GM18502 (cell line): ENCODE results near the gene PXT1.
"Not testable (repeated sequence)": the region's sequence is repeated elsewhere in the genome, so short reads cannot be mapped to it uniquely, and the experiment has no call there.

Experiments
- ATAC-seq: cut with Tn5 transposase; IDR thresholded peaks from one replicate; pipeline ENCODE4 v1.9.1; 2021; ENCODE audit warnings: mild to moderate bottlenecking; ENCODE audit not compliant: unreplicated experiment, poor library complexity

The PXT1 gene, protein sequence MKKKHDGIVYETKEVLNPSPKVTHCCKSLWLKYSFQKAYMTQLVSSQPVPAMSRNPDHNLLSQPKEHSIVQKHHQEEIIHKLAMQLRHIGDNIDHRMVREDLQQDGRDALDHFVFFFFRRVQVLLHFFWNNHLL

DNA sequence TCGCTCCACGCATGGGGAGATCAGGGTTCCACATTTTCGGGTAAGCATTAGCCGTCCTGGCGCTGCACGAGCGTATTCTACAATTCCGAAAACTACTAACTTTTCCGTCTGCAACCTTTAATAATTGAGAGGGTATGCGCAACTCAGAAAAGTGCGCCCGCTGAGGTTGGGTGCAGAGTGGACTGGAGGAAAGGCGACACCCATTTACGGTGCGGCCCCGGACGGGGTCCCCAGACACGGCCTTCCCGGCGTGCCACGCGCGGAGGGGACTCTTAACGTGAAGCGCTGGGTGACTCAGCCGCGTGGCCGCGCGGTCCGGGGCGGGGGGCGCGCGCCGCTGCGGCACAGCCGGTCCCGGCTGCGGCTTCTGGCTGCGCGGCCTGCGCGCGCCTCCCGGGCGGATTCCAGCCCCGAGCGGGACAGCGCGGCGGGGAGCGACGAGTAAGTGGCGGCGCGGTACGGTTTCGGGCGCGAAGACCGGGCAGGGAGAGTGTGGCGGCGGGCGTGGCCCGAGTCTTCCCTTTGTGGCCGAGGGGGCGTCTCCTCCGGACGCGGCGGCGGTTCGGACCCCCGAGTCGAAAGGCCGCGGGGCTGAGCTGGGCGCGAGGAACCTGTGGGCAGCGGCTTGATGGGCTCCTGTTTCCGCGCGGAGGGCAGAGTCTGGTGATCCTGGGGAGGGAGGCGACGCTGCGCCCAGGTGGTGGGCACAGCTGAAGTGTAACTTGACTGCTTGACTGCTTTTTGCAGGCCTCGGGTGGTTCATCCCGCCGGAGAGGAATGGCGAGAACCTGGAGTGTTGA lies at the start of gene PXT1, which contains the start of gene KCTD20:
PXT1 (minus strand) TSS at position 184 of the 800 bp plus-strand sequence. CDS start 16,772 bp downstream, outside the sequence.
KCTD20 (plus strand) TSS at position 330 of the 800 bp plus-strand sequence. CDS start 27,098 bp downstream, outside the sequence.
- ATAC-seq = peak; percentile 70

DNA sequence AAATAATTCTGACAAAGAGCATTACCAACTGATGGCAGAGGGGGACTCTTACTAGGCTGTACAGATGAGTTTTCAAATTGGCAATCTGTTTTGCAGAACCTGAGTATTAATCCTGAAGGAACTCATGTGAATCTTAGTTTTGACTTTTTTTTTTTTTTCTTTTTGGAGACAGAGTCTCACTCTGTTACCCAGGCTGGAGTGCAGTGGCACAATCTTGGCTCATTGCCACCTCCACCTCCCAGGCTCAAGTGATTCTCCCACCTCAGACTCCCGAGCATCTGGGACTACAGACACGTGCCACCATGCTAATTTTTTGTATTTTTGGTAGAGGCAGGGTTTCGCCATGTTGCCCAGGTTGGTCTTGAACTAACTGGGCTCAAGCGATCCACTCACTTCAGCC lies 49.4 kb upstream of the PXT1 start:
- no peak for ATAC-seq

DNA sequence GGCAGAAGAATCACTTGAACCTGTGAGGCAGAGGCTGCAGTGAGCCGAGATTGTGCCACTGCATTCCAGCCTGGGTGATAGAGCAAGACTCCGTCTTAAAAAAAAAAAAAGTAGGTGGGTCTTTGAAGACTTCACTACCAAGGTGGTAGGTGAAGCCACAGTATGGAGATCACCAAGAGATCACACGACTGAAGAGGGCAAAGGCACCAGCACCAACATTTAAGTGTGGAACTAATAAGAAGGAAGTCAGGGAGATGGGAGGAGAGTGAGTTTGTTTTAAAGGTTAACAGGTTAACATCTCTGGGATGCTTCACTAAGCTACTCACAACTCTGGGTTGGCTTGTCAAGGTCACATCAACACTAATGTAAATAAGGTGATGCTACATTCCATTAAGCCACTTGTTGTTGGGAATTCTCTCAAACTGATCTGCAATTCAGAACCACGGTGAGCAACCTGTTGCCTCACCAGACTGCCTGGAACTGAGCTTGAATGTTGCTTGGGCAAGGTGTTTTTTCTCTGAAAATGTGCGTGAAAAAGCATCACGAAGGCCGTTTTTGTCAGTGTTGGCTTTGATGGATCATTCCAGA lies 48.8 kb upstream of the PXT1 start:
- no peak for ATAC-seq

DNA sequence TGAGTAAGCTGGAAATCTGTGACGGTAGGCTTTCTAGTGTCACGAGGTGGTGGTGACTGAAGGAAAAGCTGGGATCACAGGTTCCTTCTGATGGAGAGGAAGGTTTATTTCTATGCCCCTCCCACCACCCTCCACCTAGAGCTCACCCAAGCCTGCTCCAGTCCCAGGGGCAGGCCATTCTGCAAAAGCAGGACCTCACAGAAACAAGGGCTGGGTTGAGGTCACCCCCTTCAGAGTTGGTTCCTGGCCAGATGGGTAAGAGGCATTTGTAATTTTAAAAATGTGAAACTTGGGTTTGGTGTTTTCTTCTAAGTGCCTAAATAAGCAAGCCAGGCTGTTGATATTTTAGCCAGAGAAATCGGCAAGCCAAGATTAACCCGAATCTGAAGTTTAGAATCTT lies 46.8 kb upstream of the PXT1 start:
- ATAC-seq = no peak

DNA sequence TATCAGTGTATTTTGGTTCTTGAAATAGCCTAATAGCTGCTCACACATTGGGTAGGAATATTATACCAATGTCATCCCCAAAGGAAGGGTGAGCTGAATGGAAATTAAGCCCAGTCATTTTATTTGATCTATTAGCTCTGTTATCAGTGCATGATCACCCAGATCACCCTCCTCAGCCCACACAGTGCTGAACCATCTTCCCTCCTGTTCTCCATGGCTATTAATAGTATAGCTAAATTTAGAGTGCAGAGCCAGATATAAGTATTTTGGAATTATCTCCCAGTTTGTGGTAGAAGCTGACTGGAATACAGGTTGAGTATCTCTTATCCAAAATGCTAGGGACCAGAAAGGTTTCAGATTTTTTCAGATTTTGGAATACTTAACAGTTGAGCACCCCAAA lies 45.6 kb upstream of the PXT1 start:
- ATAC-seq = no peak

DNA sequence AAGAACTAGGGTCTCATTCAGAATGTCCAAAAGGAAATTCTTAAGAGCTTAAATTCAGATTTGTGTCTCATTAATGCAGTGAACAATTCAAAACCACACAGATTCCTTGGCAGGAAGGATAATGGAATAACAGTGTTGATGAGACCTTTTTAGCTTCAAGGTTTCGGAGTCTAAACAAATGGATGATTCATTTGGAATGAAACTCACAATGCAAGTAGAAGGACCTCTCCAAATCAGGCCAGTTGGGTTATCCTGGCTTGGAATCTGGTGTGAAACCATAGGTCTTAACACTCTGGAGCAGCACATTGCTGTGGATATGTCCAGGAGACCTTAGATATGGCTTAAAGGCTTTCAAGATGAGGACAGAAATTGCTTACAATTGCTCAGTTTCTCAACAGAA lies 45.0 kb upstream of the PXT1 start:
- no peak for ATAC-seq

DNA sequence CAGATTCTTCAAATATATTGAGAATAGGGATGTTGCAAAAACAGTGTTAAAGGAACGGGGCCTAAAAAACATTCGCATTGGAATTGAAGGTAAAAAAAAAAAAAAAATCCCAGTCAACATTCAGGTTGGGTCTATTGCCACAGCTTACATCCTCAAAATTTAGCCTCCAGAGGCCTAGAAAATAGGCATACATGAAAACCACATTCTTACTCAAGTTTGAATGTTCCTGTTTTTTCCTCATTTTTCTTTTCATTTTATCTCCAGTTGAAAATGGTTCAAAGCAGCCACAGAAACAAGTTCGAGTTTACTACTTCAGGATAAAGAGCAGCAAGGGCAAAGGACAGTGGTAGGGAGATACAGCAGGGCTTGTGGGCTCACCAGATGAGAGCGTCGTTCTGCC lies 42.1 kb upstream of the PXT1 start:
- ATAC-seq = no peak

DNA sequence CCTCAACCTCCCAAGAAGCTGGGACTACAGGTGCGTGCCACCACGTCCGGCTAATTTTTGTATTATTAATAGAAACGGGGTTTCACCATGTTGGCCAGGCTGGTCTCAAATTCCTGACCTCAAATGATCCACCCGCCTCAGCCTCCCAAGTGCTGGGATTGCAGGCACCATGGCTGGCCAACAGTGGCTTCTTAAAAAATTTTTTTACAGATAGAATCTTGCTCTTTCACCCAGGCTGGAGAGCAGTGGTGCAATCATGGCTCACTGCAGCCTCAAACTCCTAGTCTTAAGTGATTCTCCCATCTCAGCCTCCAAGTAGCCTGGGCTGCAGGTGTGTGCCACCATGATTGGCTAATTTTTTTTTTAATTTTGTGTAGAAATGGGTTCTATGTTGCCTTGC lies 40.7 kb upstream of the PXT1 start:
- ATAC-seq = not testable (repeated sequence)

DNA sequence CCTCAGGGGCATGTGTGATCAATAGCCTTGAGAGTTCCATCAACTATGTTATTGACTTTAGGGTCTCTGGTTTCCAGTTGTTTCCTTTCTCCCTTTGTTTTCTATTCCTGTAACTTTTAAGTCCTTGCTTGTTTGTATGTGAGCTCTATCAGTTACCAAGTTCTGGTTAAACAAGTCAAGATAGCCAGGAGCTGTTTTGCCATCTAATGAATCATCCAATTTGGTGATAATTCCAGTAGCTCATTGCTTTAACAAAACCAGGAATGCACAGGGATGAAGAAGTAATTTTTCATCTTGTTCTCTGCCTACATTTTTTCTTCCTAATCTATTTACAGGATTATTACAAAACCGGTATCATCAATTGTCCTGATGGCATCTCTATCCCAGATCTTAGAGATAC lies 36.6 kb upstream of the PXT1 start:
- ATAC-seq = no peak

DNA sequence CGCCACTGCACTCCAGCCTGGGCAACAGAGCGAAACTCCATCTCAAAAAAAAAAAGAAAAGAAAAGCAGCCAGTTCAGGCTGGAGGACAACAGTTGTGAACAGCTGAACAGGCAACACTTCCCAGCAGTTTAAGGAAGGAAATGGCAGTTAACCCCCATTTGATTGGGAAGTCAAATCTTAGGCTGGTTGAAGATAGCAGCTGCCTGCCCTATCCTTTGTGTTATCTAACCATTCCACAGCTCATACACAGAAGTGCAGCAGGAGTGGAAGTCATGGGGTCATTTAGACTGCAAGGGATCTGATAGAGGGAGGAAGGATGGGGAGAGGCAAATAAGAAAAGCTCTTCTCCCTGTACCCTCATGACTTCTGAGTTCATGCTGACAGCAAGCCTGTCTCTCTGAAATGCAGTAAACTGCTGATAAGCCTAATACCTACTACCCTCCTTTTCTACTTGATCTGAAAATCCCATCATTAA lies 35.4 kb upstream of the PXT1 start:
- ATAC-seq = no peak

DNA sequence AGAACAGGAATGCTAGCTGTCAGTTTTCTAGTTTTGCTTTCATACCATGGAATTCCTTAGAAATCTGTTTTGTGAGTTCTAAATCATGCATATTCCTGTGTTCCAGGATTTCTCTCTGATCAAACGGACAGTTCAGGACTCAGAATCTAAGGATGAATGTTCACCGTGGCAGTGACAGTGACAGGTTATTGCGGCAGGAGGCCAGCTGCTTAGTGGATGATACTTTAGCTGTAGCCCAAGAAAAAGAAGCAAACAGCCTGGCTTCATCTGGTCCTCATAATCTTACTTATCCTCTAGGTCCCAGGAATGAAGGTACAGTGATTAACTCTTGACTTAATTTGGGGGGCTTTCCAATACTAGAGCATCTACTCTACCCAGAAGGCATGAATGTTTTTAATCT lies 27.3 kb upstream of the PXT1 start:
- no peak for ATAC-seq

DNA sequence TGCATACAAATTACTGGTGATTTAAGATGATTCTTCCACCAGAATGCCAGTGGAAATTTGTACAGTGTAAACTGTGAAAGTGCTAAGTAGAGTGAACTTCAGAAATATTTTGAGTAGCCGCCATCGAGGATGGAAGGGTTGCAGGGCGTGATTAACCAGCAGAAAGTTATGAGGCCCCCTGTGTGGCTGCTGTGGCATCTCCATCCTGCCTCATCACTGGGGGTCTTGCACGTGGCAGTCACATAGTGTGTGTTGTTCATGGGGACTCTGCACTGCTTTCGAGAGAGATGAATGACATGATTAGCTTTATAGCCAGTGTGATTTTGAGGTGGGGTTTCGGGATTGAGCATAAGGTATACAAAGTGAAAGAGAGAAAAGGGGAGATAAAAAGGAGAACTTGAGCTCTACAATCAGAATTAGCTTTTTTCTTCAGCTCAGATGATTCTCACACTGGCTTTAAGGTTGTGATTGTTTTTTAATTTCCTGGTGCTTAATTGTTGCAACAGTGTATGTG lies 26.6 kb upstream of the PXT1 start:
- no peak for ATAC-seq

DNA sequence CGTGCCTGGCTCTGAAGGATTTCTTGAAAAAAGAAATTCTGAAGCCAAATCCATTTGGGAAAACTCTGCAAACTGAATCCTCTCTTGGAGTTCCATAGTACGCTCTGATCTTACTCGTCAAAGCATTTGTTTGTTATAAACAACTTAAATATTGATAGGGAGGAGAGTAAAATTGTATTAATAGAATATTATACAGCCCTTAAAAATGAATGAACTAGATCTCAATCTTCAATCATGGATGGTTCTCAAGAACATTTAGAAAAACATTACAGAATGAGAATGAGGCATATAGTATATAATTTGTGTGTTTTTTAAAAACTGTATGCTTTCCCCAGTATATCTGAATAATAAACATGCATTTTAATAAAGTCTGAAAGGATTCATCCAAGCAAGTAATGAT lies 25.0 kb upstream of the PXT1 start:
- no peak for ATAC-seq

DNA sequence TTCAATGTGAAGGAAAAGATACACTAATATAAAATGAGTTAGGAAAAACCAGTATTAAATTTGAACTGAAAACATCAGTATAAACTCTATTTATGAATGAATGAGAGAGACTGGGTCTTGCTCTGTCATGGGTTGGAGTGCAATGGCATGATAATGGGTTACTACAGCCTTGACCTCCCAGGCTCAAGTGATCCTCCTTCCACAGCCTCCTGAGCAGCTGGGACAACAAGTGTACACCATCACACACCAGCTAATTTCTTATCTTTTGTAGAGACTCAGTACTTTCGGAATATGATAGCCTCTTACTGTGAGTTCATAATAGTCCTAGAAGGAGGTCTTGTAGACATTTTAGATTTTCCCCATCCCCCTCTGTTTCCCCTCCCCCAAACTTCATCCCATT lies 21.6 kb upstream of the PXT1 start:
- ATAC-seq = no peak

DNA sequence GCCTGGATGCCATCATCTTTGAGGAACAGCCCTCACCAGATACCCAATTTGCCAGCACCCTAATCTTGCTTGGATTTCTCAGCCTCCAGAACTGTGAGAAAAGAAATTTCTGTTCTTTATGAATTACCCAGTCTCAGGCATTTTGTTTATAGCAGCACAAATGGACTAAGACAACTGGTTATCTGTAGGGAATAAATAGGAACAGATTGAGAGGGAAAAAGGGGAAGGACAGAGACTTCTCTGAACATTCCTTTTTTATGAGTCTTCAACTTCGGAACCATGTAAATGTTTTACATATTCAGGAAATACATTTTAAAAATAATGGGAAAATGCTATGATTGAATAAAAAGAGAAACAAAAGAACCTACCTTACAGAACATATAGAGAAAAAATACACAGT lies 21.0 kb upstream of the PXT1 start:
- no peak for ATAC-seq

DNA sequence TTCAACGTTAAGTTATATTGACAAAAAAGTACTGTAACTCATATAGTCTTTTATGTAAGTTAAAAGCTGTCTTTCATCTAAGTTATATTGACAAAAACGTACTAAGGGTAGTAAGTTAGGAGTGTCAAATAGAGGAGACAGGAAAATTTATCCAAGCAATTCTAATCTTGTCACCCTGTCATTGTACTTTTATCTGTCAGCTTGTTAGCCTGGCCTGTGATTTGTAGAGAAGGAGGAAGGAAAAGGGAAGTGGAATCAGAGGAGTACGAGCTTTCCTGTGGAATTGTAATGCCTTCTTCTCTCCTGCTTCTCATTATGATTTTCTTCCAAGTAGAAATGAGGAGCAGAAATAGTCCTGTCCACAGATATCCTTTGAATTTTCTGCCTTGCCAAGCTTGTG lies 19.0 kb upstream of the PXT1 start:
- ATAC-seq = no peak

DNA sequence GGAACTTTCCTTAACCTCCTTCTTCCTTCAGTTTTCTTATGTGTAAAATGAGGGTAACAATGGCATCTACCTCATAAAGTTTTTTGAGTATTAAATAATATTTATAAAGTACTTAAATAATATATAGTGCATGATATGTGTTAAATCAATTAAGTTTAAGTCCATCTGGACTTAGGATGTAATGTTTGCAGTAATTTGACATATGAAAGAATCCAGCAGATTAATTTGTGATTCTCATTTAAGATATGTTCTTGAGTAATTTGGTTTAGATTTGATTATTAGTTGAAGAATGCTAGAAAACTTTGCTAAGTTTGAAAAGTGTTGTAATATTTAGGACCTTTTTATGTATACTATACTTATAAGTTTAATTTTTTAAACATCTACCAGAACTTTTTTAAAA lies 18.3 kb upstream of the PXT1 start:
- ATAC-seq = no peak

DNA sequence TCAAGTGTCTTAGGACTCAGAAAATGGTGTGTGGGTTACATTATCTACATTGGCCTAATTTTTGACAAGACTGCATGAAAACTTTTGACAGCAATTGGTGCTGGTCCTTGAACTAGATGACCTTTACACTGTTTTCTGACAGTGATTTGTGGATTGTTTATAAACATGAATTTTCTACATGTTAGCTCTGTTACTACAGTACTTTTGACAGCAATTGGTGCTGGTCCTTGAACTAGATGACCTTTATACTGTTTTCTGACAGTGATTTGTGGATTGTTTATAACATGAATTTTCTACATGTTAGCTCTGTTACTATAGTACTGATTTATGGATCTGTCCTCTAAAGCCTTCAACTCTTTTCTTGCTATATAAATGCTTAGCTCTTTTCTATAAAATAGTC lies 16.8 kb upstream of the PXT1 start:
- ATAC-seq = no peak

DNA sequence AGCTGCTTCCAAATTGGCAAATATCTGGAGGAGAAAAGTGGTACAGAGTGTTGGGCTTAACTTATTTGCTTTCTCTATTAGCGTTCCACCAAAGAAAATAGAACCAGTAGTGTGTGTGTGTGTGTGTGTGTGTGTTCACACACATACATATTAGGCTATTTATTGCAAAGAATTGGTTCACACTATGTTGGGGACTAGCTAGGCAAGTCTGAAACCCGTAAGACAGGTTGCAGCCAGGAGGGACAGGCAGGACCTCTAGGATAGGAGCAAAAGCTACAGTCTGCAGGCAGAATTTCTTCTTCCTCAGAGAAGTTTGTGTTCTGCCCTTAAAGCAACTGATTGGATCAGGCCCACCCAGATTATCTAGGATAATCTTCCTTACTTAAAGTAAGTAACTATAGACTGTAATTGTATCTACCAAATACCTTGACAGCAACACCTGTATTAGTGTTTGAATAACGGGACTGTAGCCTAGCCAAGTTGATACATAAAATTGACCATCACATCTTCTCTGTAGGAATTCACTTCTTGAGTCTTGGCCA lies 12.9 kb upstream of the PXT1 start:
- no peak for ATAC-seq

DNA sequence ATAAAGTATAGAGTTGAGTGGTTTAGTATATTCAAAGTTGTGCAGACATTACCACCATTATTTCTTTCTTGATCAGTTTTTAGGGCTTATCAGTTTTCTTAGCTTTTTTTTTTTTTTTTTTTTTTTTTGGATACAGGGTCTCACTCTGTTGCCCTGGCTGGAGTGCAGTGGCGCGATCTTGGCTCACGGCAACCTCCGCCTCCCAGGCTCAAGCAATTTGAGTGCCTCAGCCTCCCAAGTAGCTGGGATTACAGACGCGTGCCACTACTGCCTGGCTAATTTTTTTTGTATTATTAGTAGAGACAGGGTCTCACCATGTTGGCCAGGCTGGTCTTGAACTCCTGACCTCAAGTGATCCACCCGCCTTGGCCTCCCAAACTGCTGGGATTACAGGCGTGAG lies 10.2 kb upstream of the PXT1 start:
- ATAC-seq = not testable (repeated sequence)

DNA sequence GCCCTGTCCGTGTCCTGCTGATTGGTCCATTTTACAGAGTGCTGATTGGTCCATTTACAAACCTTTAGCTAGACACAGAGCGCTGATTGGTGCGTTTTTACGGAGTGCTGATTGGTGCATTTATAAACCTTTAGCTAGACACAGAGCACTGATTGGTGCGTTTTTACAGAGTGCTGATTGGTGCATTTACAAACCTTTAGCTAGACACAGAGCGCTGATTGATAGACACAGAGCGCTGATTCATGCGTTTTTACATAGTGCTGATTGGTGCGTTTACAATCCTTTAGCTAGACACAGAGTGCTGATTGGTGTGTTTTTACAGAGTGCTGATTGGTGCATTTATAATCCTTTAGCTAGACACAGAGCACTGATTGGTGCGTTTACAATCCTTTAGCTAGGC lies 6.5 kb upstream of the PXT1 start:
- ATAC-seq = not testable (repeated sequence)
